ENCODE results near the gene EFCAB12. TPM values are rescaled to one million over a fixed set of nuclear protein-coding genes. Genes with fewer than 3 reads are reported as not detected.
A peak's percentile ranks its signal among the peaks of the same experiment; 100 is the strongest.

The EFCAB12 gene
- total and polyA plus RNA-seq, 2 of the 13 experiments (the other 11 are each of a cell fraction or from before 2014, with no cell fraction given): 0.31 to 2.4 TPM

- no peak for TF ChIP-seq ZNF276 (CRISPR knock-in tag; IDR thresholded peaks at IDR 0.05; ENCODE audit: low read depth)
- no peak for TF ChIP-seq CBX2 (IDR thresholded peaks at IDR 0.05; ENCODE audit: low read depth, low read length)
- no peak for TF ChIP-seq CBX2 (CRISPR knock-in tag; IDR thresholded peaks at IDR 0.05; ENCODE audit: low read depth)
- TF ChIP-seq ZNF749 (CRISPR knock-in tag; IDR thresholded peaks at IDR 0.05; ENCODE audit: borderline replicate concordance): no peak
- TF ChIP-seq RFXAP (CRISPR knock-in tag; IDR thresholded peaks at IDR 0.05; ENCODE audit: borderline replicate concordance): no peak
- no peak for TF ChIP-seq ZNF34 (CRISPR knock-in tag; IDR thresholded peaks at IDR 0.05; ENCODE audit: borderline replicate concordance)
- no peak for TF ChIP-seq ZMAT3 (CRISPR knock-in tag; conservative IDR thresholded peaks at IDR 0.05)
- no peak for TF ChIP-seq JUN (CRISPR knock-in tag; IDR thresholded peaks at IDR 0.05)
- TF ChIP-seq THAP9 (CRISPR knock-in tag; IDR thresholded peaks at IDR 0.05; ENCODE audit: borderline replicate concordance): no peak
- TF ChIP-seq UBTF (CRISPR knock-in tag; IDR thresholded peaks at IDR 0.05): peak; percentile 57; the same call in 1 of the 2 replicates
- TF ChIP-seq ZNF343 (CRISPR knock-in tag; IDR thresholded peaks at IDR 0.05): no peak
- TF ChIP-seq ZNF121 (CRISPR knock-in tag; IDR thresholded peaks at IDR 0.05): no peak
- TF ChIP-seq ZNF644 (CRISPR knock-in tag; IDR thresholded peaks at IDR 0.05; ENCODE audit: low read depth): no peak
- no peak for TF ChIP-seq ZBTB8A (CRISPR knock-in tag; IDR thresholded peaks at IDR 0.05; ENCODE audit: borderline replicate concordance, low read depth)
- no peak for TF ChIP-seq ZNF746 (CRISPR knock-in tag; IDR thresholded peaks at IDR 0.05)
- no peak for TF ChIP-seq RFX5 (IDR thresholded peaks at IDR 0.05; ENCODE audit: low read depth, low read length)
- TF ChIP-seq MIER2 (CRISPR knock-in tag; IDR thresholded peaks at IDR 0.05): no peak
- TF ChIP-seq KLF6 (CRISPR knock-in tag; IDR thresholded peaks at IDR 0.05): no peak
- no peak for TF ChIP-seq ZFP36L1 (CRISPR knock-in tag; IDR thresholded peaks at IDR 0.05)
- no peak for TF ChIP-seq CEBPB (IDR thresholded peaks at IDR 0.05; ENCODE audit: borderline replicate concordance, low read depth, low read length)
- 0 out of 2 replicates have a peak, but pooled peaks have one; percentile 25 for TF ChIP-seq HIVEP1 (CRISPR knock-in tag; IDR thresholded peaks at IDR 0.05)
- no peak for TF ChIP-seq ZNF567 (CRISPR knock-in tag; IDR thresholded peaks at IDR 0.05; ENCODE audit: borderline replicate concordance)
- 0 out of 2 replicates have a peak, but pooled peaks have one; percentile 40 for TF ChIP-seq MXD1 (CRISPR knock-in tag; IDR thresholded peaks at IDR 0.05)
- TF ChIP-seq WIZ (CRISPR knock-in tag; IDR thresholded peaks at IDR 0.05): no peak
Measured at GRCh38 chr3:129398803-129399144, 29.7 kb downstream of the EFCAB12 start (continued).

All from HepG2 (cell line).